ENCODE measurements around the gene EIF2S1. TPM values are rescaled to one million over a fixed set of nuclear protein-coding genes. Genes with fewer than 3 reads are reported as not detected.
A peak's percentile ranks its signal among the peaks of the same experiment; 100 is the strongest.
"Not testable (repeated sequence)": the region's sequence is repeated elsewhere in the genome, so short reads cannot be mapped to it uniquely, and the experiment has no call there.

Gene EIF2S1
- total and polyA plus RNA-seq, 3 donors from 2014 or later, result 82.1 to 158 (median 83.9) TPM

DNA sequence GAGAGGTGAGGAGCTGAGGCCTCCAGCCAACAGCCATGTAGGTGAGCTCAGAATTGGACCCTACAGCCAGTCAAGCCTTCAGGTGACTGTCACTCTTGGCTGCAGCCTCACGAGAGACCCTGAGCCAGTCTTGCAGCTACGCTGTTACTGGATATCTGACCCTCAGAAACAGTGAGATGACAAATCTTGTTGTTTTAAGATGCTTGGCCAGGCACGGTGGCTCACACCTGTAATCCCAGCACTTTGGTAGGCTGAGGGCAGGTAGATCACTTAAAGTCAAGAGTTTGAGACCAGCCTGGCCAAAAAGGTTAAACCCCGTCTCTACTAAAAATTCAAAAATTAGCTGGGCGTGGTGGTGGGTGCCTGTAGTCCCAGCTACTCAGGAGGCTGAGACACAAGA is 45.6 kb downstream of the EIF2S1 start:
- no peaks in the 10 kb centered on the region for H3K36me3 ChIP-seq (ENCODE audit: low read depth, missing control alignments)
- intact Hi-C loops (cut with DNase I; ENCODE audit: low total_unique reads), result no loop called here
- no peak for DNase-seq
- H3K27ac ChIP-seq, result no peak overlapping the region
- TF ChIP-seq, protein P1, sequence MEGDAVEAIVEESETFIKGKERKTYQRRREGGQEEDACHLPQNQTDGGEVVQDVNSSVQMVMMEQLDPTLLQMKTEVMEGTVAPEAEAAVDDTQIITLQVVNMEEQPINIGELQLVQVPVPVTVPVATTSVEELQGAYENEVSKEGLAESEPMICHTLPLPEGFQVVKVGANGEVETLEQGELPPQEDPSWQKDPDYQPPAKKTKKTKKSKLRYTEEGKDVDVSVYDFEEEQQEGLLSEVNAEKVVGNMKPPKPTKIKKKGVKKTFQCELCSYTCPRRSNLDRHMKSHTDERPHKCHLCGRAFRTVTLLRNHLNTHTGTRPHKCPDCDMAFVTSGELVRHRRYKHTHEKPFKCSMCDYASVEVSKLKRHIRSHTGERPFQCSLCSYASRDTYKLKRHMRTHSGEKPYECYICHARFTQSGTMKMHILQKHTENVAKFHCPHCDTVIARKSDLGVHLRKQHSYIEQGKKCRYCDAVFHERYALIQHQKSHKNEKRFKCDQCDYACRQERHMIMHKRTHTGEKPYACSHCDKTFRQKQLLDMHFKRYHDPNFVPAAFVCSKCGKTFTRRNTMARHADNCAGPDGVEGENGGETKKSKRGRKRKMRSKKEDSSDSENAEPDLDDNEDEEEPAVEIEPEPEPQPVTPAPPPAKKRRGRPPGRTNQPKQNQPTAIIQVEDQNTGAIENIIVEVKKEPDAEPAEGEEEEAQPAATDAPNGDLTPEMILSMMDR (IDR thresholded peaks at IDR 0.05), result no peak
- TF ChIP-seq POLR2A (IDR thresholded peaks at IDR 0.05), result no peak
- no peaks in the 10 kb centered on the region for H3K9me3 ChIP-seq
- WGBS, 2 donors, result 91 to 93% methylated on average over 5 of the region's 5 CpGs
- no peak overlapping the region for H3K4me3 ChIP-seq
- no peaks in the 10 kb centered on the region for H3K27me3 ChIP-seq
- no peaks in the 10 kb centered on the region for H3K4me1 ChIP-seq

DNA sequence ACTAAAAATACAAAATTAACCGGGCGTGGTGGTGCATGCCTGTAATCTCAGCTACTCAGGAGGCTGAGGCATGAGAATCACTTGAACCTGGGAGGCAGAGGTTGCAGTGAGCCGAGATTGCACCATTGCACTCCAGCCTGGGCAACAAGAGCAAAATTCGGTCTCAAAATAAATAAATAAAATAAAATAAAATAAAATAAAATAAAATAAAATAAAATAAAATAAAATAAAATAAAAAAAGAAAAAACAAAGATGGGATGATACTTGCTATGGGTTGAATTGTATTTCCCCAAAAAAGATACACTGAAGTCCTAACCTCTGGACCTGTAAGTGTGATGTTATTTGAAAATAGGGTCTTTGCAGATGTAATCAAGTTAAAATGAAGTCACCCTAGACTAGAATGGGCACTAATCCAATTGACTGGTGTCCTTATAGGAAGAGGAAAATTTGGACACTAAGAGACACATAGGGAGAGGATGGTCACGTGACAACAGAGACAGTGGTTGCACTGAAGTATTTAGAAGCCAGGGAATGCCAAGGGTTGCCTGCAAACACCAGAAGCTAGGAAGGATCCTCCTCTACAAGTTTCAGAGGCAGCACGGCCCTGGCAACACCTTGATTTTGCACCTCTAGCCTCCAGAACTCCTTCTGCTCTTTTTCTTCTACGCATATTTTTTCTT is 48.1 kb downstream of the EIF2S1 start:
- WGBS, 2 donors, result 89 to 93% methylated on average over 7 of the region's 7 CpGs
- H3K27ac ChIP-seq; H3K4me3 ChIP-seq; intact Hi-C loops (cut with DNase I; ENCODE audit: low total_unique reads); H3K27me3 ChIP-seq; H3K36me3 ChIP-seq (ENCODE audit: low read depth, missing control alignments); H3K4me1 ChIP-seq; DNase-seq; H3K9me3 ChIP-seq: not testable (repeated sequence)

DNA sequence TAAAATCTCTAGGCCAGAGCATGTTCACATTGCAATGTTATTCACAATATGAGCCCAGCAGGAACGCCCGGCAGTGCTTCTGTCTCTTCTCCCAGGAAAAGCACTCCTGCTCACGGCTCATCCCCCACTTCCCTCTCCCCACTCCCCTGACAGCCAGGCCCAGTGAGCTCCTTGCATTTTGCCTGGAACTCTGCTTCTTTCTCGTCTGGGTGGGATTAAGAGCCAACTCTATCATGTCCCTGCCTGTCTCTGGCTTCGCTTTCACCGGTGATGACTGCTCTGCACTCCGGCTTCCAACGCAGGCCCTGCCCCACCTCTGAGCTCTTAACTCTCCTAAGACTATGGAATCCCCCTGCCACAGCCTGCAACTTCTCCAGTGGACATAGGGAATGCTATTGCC is 49.3 kb downstream of the EIF2S1 start:
- 60 to 72% methylated on average over 5 to 8 of the region's 8 CpGs for WGBS, 2 donors
- TF ChIP-seq, protein P1 (IDR thresholded peaks at IDR 0.05), result no peak
- DNase-seq, result no peak

DNA sequence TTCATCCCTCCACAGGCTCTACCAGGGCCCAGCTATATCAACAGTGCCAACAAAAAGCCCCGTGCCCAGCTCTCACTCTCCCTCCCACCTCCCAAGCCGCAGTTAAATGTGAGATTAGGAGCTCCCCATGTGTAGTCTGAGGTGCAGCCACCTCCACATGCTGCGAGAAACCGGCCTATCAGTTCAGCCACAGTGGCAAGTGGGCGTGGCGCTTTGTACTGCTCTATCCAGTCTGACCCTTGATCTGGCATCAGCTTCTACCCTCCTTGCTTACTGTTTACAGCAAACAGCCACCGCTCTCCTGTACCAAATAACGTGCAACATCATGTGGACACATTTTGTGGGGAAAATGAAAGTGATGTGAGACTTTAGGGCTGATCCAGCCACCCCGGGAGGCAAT is 50.2 kb downstream of the EIF2S1 start:
- Histone ChIP-seq H3K27me3 (no peaks in the 10 kb centered on the region), H3K36me3 (ENCODE audit: low read depth, missing control alignments) (no peaks in the 10 kb centered on the region), H3K4me1 (no peaks in the 10 kb centered on the region), H3K4me3 (no peak overlapping the region), H3K9me3 (no peaks in the 10 kb centered on the region), H3K27ac (no peak overlapping the region)
- TF ChIP-seq, protein P1 (IDR thresholded peaks at IDR 0.05), result no peak
- no peak for TF ChIP-seq POLR2A (IDR thresholded peaks at IDR 0.05)
- no peak for DNase-seq
- intact Hi-C loops (cut with DNase I; ENCODE audit: low total_unique reads), result no loop called here
- 91 to 95% methylated on average over 9 of the region's 9 CpGs for WGBS, 2 donors

More for the DNA sequence above, 49.3 kb downstream of the EIF2S1 start:
- intact Hi-C loops (cut with DNase I; ENCODE audit: low total_unique reads), result no loop called here
- Histone ChIP-seq H3K9me3 (no peaks in the 10 kb centered on the region), H3K36me3 (ENCODE audit: low read depth, missing control alignments) (no peaks in the 10 kb centered on the region), H3K27me3 (no peaks in the 10 kb centered on the region), H3K4me1 (no peaks in the 10 kb centered on the region), H3K27ac (no peak overlapping the region), H3K4me3 (no peak overlapping the region)

DNA sequence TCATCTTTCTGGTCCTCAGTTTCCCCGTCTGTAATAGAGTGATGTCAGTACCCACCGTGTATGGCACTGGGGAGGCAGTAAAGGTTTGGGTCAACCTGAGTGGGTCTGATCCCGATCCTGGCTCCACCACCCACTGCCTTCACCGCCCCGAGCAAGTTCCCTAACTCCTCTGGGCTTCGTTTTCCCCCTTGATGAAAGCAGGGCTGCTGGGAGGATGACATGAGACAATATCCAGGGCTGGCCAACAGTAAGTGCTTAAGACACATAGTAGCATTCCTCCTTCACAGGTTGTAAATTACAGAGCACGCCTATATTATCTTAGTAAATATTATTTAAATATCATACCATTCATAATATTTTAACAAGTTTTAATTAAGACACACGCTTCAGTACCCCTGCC is 51.2 kb downstream of the EIF2S1 start:
- intact Hi-C loops (cut with DNase I; ENCODE audit: low total_unique reads), result no loop called here
- TF ChIP-seq POLR2A (IDR thresholded peaks at IDR 0.05), result no peak
- TF ChIP-seq, protein P1 (IDR thresholded peaks at IDR 0.05), result no peak

More for the DNA sequence above, 51.2 kb downstream of the EIF2S1 start:
- Histone ChIP-seq H3K9me3 (no peaks in the 10 kb centered on the region), H3K36me3 (ENCODE audit: low read depth, missing control alignments) (no peaks in the 10 kb centered on the region), H3K27ac (no peak overlapping the region), H3K4me3 (peak overlapping the region; percentile 45 to 49), H3K27me3 (no peaks in the 10 kb centered on the region), H3K4me1 (peaks cover 5% of the 10 kb centered on the region)
- DNase-seq, result no peak
- 29 to 37% methylated on average over 8 of the region's 8 CpGs for WGBS, 2 donors
